ENCODE measurements around the gene EGFLAM.

Gene EGFLAM

GRCh38 chr5:38331831-38332230 is 73.5 kb downstream of the EGFLAM start:
- no peak for DNase-seq

DNA sequence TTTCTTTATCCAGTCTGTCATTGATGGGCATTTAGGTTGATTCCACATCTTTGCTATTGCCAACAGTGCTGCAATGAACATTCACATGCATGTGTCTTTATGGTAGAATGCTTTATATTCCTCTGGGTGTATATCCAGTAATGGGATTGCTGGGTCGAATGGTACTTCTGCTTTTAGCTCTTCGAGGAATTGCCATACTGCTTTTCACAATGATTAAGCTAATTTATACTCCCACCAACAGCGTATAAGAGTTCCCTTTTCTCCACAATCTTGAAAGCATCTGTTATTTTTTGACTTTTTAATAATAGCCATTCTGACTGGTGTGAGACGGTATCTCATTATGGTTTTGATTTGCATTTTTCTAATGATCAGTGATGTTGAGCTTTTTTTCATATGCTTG is 74.8 kb downstream of the EGFLAM start:
- DNase-seq = peak in 1 of 2 donors; percentile 15

- DNase-seq = no peak
Measured at GRCh38 chr5:38338455-38338854, 80.1 kb downstream of the EGFLAM start.

- DNase-seq = no peak
Measured at GRCh38 chr5:38339446-38339845, 81.1 kb downstream of the EGFLAM start.

- no peak for DNase-seq
Measured at GRCh38 chr5:38341056-38341455, 82.7 kb downstream of the EGFLAM start.

- no peak for DNase-seq
Measured at GRCh38 chr5:38341641-38342040, 83.3 kb downstream of the EGFLAM start.

DNA sequence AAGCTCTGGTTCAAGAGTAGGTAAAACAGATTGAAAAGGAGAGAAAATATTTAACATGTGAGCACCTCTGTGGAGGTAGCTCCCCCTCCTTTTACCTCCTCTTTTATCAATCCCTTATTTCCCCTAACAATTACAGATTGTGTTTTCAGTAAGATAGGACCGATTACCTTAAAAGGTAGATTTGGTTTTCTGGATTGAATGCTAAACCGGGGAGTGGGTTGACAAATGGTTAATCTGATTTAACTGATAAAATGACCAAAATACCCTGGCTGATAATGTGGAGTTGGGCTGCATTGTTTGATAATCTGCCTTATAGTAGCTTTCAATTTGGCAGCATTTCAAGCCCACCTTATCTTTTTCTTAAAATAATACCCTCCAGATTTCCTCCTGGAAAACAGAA is 83.9 kb downstream of the EGFLAM start:
- DNase-seq = no peak

- no peak for DNase-seq
Measured at GRCh38 chr5:38344891-38345290, 86.5 kb downstream of the EGFLAM start.

DNA sequence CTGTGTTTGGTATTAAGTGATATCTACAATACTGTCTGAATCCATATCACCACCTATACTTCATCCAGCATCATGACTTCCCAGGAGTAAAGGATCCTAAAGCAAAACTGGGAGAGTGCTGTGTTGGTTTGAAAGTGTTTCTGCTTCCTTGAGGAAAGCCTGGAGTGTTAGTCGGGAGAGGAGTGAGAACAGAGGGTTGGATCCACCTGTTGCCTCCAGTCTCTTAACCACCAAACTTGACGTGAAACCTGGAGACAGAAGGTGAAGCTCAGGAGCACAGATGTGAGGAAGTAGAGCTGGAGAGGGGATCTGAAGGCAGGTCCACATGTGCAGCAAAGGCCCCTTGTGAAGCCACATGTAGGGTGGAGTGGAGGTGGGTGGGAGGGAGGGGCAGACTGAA is 88.2 kb downstream of the EGFLAM start:
- no peak for DNase-seq

DNA sequence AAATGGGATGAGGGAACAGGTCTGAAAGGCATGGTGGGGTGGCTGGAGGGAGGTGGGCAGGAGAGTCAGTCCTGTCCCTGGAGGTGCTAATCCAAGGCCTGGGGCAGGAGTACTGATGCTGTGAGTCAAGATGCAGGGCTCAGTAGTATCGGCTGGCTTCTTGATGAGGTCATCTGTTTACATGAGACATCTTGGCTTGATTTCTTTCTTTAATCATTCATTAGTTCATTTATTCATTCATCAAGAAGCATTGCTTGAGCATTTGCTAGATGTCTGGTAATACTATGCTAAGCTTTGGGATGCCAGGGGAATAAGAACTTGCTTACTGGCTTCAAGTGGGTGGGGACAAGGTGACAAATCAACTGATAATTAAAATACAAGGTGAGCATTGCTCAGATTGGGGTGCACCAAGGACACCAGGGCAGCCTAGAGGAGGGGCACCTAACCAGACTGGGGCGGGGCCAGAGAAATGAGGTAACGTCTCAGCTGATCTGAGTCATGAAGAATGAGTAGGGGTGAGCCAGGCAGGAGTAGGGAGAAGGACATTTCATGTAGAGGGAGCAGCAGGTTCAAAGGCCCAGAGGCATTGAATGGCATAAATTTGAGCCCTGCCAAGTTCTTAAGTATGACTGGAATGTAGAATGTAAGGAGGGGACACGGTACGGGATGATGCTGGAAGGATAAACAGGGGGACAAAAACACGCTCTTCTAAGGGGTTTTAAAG is 88.8 kb downstream of the EGFLAM start:
- no peak for DNase-seq

- no peak for DNase-seq
Measured at GRCh38 chr5:38347896-38348295, 89.5 kb downstream of the EGFLAM start.

- DNase-seq = no peak
Measured at GRCh38 chr5:38360323-38361061, 102.1 kb downstream of the EGFLAM start.

DNA sequence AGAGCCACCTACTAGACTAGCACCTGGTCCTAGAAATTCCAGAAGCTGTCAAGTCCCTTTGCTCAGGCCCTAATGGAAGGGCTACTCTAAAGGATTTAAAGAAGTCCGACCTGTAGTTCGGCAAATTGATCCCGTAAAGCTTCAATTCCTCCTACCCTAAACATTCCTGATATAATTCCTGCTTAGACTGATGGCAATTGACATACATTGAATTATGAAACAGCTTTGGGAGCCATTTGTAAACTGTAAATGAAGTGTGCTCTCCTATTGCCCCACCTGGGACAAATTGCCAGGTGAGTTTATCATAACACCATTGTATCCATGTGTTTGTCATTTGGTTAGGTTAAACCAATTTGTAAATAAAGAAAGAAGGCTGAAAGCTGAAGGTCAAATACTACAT is 104.4 kb downstream of the EGFLAM start:
- no peak for DNase-seq

GRCh38 chr5:38364825-38365224 is 106.5 kb downstream of the EGFLAM start:
- DNase-seq = no peak

DNA sequence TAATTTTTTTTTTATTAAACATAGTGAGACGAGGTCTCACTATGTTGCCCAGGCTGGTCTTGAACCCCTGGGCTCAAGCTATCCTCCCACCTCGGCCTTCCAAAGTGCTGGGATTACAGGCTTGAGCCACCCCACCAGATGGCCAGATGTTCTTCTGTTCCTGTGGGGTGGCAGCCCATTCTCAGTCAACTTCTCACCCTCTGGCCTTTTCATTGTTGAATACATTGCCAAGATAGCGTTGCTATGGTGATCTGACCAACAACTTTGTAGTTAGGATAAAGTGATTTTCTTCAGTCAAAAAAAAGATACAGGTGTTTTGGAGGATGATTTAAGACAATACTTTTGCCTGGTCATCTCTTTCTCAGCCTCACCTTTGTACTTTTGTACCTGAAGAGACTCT is 109.1 kb downstream of the EGFLAM start:
- DNase-seq = no peak

DNA sequence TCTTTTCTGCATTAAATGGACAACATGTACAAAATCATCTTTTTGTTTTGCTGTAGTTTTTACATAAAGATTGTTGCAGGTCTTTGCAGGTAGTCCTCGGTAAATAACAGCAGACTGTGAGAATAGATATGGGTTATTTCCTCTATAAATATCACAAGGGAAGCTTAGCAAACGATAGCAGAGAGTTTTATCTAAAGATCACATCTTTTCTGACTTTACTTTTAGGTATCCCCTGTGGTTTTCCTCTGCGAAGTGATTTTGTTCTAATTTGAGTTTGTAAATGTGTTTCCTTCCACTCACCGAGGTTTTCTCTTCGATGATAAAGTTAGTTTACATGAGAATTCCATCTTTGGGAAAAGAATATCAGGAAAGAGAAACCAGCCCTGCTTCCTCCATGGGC is 109.6 kb downstream of the EGFLAM start:
- no peak for DNase-seq

GRCh38 chr5:38369692-38370091 is 111.3 kb downstream of the EGFLAM start:
- DNase-seq = no peak

- DNase-seq = no peak
Measured at GRCh38 chr5:38370358-38371100, 112.2 kb downstream of the EGFLAM start.

DNA sequence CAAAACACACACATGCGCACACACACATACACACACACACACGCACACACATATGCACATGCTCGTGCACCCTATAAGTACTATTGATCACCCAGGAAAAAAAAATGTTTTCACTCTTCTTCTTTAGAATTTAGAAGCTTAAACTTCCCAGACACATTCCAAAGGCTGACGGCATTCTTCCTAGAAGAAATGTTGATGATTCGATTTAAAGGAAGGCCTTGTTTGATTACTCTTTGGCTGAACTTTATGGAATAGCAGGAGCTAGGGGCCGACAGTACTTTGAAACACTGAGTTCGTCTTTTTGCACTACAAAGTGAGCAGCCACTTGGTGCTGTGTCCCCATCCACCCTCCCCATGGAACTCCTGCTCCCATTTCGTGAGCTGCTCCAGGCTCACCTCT is 113.2 kb downstream of the EGFLAM start:
- DNase-seq = no peak

DNA sequence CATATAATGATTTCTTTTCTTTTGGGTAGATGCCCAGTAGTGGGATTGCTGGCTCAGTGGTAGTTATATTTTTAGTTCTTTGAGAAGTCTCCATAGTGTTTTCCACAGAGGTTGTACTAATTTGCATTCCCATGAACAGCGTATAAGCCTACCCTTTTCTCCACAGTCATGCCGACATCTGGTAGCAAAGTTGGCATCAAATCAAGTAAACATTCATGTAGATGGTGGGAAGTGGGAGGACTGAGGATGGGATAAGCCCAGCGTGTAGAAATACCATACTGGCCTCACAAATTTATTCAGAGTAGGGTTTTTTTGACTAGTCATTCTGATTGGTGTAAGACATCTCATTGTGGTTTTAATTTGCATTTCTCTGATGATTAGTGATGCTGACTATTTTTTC is 115.4 kb downstream of the EGFLAM start:
- no peak for DNase-seq

DNA sequence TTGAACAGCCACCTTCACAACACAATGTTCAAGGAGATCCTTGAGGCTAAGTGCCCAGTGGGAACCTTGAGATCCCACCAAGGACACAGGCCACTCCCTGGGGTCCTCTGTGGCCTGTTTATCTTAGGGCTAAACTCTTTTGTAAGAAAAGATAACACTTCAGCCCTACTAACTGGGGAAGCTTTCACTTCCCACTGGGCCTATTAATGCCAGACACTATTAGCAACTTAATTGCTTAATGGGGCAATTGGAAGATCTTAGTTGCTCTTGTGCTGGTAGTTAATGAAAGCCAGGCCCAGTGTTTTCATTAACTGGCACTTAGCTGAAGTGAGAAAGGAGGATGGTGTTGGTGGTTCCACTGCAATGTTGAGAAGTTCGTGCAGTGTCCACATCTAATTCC is 117.1 kb downstream of the EGFLAM start:
- no peak for DNase-seq

- DNase-seq = no peak
Measured at GRCh38 chr5:38376404-38376803, 118.0 kb downstream of the EGFLAM start.

GRCh38 chr5:38378579-38378978 is 120.2 kb downstream of the EGFLAM start:
- no peak for DNase-seq

- DNase-seq = no peak
Measured at GRCh38 chr5:38379350-38379937, 121.1 kb downstream of the EGFLAM start.

Measured in bone marrow (tissue), 2 donors.